ENCODE measurements around the gene ZHX3. TPM values are rescaled to one million over a fixed set of nuclear protein-coding genes. Genes with fewer than 3 reads are reported as not detected.
A peak's percentile ranks its signal among the peaks of the same experiment; 100 is the strongest.

The ZHX3 gene
- total RNA-seq, 1 donor = 36.6 TPM

- Histone ChIP-seq H3K4me1 (ENCODE audit: insufficient read depth, low read length) (no peaks in the 10 kb centered on the region), H3K79me2 (ENCODE audit: insufficient read depth, low read length) (peaks cover 77% of the 10 kb centered on the region), H3K9me3 (ENCODE audit: low read depth, low read length) (no peaks in the 10 kb centered on the region), H4K20me1 (ENCODE audit: insufficient read depth, low read length) (peaks cover 64% of the 10 kb centered on the region), H3K4me3 (ENCODE audit: insufficient read depth, low read length) (no peak overlapping the region), H3K36me3 (ENCODE audit: insufficient read depth, low read length) (peaks cover 12% of the 10 kb centered on the region), H3K27ac (ENCODE audit: low read depth, low read length) (no peak overlapping the region), H3K27me3 (ENCODE audit: insufficient read depth, low read length) (no peaks in the 10 kb centered on the region), H3K4me2 (ENCODE audit: insufficient read depth, low read length) (no peak overlapping the region), H2AFZ (ENCODE audit: low read length) (no peak overlapping the region)
- TF ChIP-seq CTCF (IDR thresholded peaks at IDR 0.05; ENCODE audit: extremely low read depth, low read depth, low read length) = no peak
- no peak for DNase-seq (ENCODE audit: insufficient read length, low spot score, missing footprints)
Measured at GRCh38 chr20:41158082-41158625, 159.4 kb downstream of the ZHX3 start.

- peaks cover 100% of the 10 kb centered on the region for H3K79me2 ChIP-seq (ENCODE audit: insufficient read depth, low read length)
- H3K36me3 ChIP-seq (ENCODE audit: insufficient read depth, low read length) = peaks cover 4% of the 10 kb centered on the region
- H4K20me1 ChIP-seq (ENCODE audit: insufficient read depth, low read length) = peaks cover 93% of the 10 kb centered on the region
- H3K4me2 ChIP-seq (ENCODE audit: insufficient read depth, low read length) = no peak overlapping the region
- no peak for TF ChIP-seq CTCF (IDR thresholded peaks at IDR 0.05; ENCODE audit: extremely low read depth, low read depth, low read length)
- no peak overlapping the region for H3K4me3 ChIP-seq (ENCODE audit: insufficient read depth, low read length)
- no peaks in the 10 kb centered on the region for H3K9me3 ChIP-seq (ENCODE audit: low read depth, low read length)
- no peak overlapping the region for H3K27ac ChIP-seq (ENCODE audit: low read depth, low read length)
- H2AFZ ChIP-seq (ENCODE audit: low read length) = no peak overlapping the region
- no peaks in the 10 kb centered on the region for H3K4me1 ChIP-seq (ENCODE audit: insufficient read depth, low read length)
- no peak for DNase-seq (ENCODE audit: insufficient read length, low spot score, missing footprints)
- H3K27me3 ChIP-seq (ENCODE audit: insufficient read depth, low read length) = no peaks in the 10 kb centered on the region
Measured at GRCh38 chr20:41155261-41155660, 162.3 kb downstream of the ZHX3 start.

- Histone ChIP-seq H3K4me1 (ENCODE audit: insufficient read depth, low read length) (no peaks in the 10 kb centered on the region), H4K20me1 (ENCODE audit: insufficient read depth, low read length) (peaks cover 95% of the 10 kb centered on the region), H3K4me3 (ENCODE audit: insufficient read depth, low read length) (no peak overlapping the region), H2AFZ (ENCODE audit: low read length) (no peak overlapping the region), H3K9me3 (ENCODE audit: low read depth, low read length) (no peaks in the 10 kb centered on the region), H3K27ac (ENCODE audit: low read depth, low read length) (no peak overlapping the region), H3K79me2 (ENCODE audit: insufficient read depth, low read length) (peaks cover 100% of the 10 kb centered on the region), H3K36me3 (ENCODE audit: insufficient read depth, low read length) (no peaks in the 10 kb centered on the region), H3K4me2 (ENCODE audit: insufficient read depth, low read length) (no peak overlapping the region), H3K27me3 (ENCODE audit: insufficient read depth, low read length) (no peaks in the 10 kb centered on the region)
- DNase-seq (ENCODE audit: insufficient read length, low spot score, missing footprints) = peak; percentile 70
- no peak for TF ChIP-seq CTCF (IDR thresholded peaks at IDR 0.05; ENCODE audit: extremely low read depth, low read depth, low read length)
Measured at GRCh38 chr20:41154436-41155176, 162.9 kb downstream of the ZHX3 start.

GRCh38 chr20:41152108-41152757, 165.3 kb downstream of the ZHX3 start:
- peaks cover 91% of the 10 kb centered on the region for H4K20me1 ChIP-seq (ENCODE audit: insufficient read depth, low read length)
- no peak overlapping the region for H3K27ac ChIP-seq (ENCODE audit: low read depth, low read length)
- H3K9me3 ChIP-seq (ENCODE audit: low read depth, low read length) = no peaks in the 10 kb centered on the region
- no peaks in the 10 kb centered on the region for H3K27me3 ChIP-seq (ENCODE audit: insufficient read depth, low read length)
- no peak for TF ChIP-seq CTCF (IDR thresholded peaks at IDR 0.05; ENCODE audit: extremely low read depth, low read depth, low read length)
- no peaks in the 10 kb centered on the region for H3K36me3 ChIP-seq (ENCODE audit: insufficient read depth, low read length)
- H3K4me3 ChIP-seq (ENCODE audit: insufficient read depth, low read length) = no peak overlapping the region
- H3K79me2 ChIP-seq (ENCODE audit: insufficient read depth, low read length) = peaks cover 98% of the 10 kb centered on the region
- H2AFZ ChIP-seq (ENCODE audit: low read length) = no peak overlapping the region
- H3K4me1 ChIP-seq (ENCODE audit: insufficient read depth, low read length) = no peaks in the 10 kb centered on the region
- peak; percentile 66 for DNase-seq (ENCODE audit: insufficient read length, low spot score, missing footprints)
- no peak overlapping the region for H3K4me2 ChIP-seq (ENCODE audit: insufficient read depth, low read length)
